ENCODE data around the gene GDPGP1.
"Not testable (repeated sequence)": the region's sequence is repeated elsewhere in the genome, so short reads cannot be mapped to it uniquely, and the experiment has no call there.

The GDPGP1 gene, protein sequence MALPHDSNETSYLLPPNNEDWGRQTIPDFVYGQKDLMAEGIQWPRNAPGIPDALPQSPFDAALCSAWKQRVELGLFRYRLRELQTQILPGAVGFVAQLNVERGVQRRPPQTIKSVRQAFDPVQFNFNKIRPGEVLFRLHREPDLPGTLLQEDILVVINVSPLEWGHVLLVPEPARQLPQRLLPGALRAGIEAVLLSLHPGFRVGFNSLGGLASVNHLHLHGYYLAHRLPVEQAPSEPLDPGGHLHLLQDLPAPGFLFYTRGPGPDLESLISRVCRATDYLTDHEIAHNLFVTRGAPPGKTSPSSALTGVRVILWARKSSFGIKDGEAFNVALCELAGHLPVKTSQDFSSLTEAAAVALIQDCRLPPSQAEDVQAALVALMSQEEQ

DNA sequence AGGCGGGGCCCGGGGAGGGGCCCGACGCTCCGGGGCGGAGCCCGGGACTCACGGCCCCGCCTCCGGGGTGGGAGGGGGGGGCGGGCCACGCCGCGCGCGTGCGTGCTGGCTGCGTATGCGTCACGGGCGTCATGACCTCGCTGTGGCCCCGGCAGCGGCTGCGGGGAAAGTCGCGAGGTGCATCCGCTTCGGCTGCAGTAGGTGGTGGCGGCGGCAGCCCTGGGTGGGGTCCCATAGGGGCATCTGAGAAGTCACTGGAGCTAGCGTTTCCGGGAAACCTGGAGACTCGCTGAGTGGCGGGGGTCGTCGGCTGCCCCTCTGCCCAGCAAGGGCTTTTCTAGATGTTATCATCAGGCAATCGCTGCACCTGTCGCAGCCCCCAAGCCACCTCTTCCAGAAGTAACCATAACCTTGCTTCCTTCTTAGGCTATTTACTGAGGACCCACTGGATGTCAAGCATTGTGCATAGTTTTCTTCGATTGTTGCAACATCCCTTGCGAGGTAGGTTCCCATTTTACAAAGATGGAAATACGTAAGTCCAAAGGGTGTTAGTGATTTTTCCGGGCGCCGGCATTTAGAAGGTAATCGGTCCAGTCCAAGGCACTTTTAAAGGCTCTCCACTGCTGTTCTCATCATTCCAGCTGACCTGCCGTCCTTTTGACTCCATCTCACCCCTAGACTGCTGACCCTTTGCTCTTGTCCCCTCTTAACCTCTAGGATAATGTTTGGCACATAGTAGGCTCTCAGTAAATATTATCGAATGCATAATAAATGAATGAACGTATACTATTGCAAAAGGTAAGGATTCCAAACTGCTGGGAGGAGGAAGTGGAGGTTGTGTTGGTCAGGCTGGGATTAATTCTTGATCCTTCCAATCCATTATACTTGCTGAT lies at the start of gene GDPGP1:
Gene GDPGP1, plus strand, starts transcription at position 114 of the 893 bp plus-strand sequence. CDS start 6,700 bp downstream, outside the sequence.
- TF ChIP-seq, protein P1, sequence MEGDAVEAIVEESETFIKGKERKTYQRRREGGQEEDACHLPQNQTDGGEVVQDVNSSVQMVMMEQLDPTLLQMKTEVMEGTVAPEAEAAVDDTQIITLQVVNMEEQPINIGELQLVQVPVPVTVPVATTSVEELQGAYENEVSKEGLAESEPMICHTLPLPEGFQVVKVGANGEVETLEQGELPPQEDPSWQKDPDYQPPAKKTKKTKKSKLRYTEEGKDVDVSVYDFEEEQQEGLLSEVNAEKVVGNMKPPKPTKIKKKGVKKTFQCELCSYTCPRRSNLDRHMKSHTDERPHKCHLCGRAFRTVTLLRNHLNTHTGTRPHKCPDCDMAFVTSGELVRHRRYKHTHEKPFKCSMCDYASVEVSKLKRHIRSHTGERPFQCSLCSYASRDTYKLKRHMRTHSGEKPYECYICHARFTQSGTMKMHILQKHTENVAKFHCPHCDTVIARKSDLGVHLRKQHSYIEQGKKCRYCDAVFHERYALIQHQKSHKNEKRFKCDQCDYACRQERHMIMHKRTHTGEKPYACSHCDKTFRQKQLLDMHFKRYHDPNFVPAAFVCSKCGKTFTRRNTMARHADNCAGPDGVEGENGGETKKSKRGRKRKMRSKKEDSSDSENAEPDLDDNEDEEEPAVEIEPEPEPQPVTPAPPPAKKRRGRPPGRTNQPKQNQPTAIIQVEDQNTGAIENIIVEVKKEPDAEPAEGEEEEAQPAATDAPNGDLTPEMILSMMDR (IDR thresholded peaks at IDR 0.05; ENCODE audit: insufficient read depth, low read depth, low read length, missing control alignments), result no peak
- DNase-seq (ENCODE audit: low read depth), result no peak
- peak within 1 kb of the TSS; percentile 74 for H3K4me3 ChIP-seq (ENCODE audit: low read length)

DNA sequence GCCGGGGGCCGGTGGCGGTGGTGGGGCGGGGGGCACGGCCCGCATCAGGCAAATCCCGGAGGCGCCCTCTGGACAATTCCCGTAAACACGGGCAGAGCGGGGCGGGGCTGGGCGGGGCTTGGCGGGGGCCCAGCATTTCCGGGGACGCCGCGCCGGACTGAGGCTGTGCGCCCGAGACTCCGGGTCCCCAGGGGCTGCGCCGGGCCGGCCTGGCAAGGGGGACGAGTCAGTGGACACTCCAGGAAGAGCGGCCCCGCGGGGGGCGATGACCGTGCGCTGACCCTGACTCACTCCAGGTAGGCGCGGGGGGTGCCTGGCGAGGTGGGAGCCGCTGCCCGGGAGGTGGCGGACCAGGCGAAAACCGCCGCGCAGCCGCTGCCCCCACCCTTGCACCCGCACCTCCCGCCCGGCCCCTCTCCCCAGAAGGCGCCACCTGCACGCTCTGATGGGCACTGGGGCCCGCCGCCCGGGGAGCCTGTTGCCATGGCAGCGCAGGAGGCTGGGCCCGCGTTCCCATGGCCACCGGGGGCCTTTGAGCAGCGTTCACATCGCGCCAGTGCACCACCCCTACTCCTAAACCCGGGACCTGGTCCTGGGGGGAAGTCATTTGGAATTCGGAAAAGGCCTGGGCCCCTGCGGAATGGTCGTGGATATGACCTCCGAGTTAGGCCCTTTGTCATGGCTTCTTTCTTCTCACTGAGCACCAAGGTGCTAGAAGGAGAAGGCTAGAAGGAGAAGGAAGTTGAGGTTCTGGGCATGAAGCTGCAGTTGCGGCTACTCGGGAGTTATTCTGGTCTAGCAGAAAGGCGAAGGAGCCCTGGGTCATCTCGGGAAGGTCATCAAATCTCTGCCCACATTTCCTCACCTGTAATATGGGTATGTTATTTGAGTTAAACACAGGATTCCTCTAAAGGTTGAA lies 49.0 kb upstream of the GDPGP1 start:
- DNase-seq (ENCODE audit: low read depth), result peak; percentile 64
- H3K4me3 ChIP-seq (ENCODE audit: low read length), result peak overlapping the region; percentile 79
- TF ChIP-seq, protein P1 (IDR thresholded peaks at IDR 0.05; ENCODE audit: insufficient read depth, low read depth, low read length, missing control alignments), result no peak

DNA sequence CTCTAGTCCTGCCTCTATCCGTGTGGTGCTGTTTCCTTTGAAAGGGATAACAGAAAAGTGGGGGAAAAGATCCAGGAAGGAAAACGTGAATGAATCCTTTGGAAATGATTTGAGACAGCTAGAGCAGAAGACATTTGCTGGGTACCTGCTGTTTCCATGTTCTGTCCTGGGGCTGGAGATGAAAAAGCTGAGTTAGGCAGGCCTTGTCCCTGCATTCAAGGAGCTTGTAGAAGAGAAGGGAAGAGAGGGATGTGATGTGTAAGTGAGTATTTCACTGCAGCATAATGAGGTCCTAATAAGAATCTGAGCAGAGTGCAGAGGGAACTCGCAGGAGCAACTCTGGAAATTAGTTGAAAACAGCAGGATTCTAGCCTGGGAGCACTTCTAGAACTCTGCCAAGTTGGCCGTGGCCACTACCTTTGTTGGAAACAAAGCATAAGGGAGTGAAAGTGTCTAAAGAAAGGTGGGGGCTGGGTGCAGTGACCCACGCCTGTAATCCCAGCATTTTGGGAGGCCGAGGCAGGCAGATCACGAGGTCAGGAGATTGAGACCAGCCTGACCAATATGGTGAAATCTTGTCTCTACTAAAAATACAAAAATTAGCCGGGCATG lies 46.6 kb upstream of the GDPGP1 start:
- no peak overlapping the region for H3K4me3 ChIP-seq (ENCODE audit: low read length)
- no peak for DNase-seq (ENCODE audit: low read depth)
- TF ChIP-seq, protein P1 (IDR thresholded peaks at IDR 0.05; ENCODE audit: insufficient read depth, low read depth, low read length, missing control alignments), result no peak

DNA sequence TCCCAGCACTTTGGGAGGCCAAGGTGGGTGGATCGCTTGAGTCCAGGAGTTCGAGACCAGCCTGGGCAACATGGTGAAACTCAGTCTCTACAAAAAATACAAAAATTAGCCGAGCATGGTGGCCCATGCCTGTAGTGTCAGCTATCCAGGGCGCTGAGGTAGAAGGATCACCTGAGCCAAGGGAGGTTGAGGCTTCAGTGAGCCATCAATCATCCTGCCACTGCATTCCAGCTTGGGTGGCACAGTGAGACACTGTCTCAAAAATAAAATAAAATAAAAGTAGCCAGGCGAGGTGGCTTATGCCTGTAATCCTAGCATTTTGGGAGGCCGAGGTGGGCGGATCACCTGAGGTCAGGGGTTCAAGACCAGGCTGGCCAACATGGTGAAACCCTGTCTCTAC lies 45.9 kb upstream of the GDPGP1 start:
- H3K4me3 ChIP-seq (ENCODE audit: low read length); DNase-seq (ENCODE audit: low read depth): not testable (repeated sequence)

DNA sequence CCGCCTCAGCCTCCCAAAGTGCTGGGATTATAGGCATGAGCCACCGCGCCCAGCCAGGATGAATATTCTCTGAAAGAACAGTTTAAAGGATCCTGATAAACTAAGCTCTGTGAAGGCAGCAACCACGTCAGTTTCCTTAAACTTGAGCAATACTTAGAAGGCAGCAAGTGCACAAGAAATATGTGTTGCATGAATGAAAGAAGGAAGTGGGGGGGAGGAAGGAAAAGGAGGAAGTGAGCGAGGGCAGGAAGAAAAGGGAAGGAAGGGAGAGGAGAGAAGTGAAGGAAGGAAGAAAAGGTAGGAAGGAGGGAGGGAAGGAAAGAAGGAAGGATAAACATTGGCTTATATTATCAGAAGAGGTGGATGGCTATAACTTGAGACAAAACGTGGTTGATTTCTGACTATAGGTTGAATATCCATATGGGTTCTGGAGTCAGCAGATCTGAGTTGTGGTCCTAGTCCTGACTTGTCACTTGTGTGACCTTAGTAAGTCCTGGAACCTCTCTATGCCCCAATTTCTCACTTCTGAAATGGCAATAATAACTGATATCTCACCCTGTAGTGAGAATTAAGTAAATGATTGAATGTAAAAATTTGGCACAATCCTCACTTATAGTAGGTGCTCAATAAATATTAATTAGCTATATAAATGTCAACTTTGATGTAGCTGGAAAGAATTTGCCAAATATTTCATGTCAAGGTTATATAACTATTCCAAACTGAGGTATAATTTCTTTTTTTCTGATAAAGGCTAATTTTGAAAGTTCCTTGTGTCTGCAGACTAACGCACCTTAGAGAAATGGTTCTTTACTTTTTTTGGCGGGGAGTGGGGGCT lies 44.9 kb upstream of the GDPGP1 start:
- H3K4me3 ChIP-seq (ENCODE audit: low read length), result no peak overlapping the region
- TF ChIP-seq, protein P1 (IDR thresholded peaks at IDR 0.05; ENCODE audit: insufficient read depth, low read depth, low read length, missing control alignments), result no peak
- DNase-seq (ENCODE audit: low read depth), result peak; percentile 45

DNA sequence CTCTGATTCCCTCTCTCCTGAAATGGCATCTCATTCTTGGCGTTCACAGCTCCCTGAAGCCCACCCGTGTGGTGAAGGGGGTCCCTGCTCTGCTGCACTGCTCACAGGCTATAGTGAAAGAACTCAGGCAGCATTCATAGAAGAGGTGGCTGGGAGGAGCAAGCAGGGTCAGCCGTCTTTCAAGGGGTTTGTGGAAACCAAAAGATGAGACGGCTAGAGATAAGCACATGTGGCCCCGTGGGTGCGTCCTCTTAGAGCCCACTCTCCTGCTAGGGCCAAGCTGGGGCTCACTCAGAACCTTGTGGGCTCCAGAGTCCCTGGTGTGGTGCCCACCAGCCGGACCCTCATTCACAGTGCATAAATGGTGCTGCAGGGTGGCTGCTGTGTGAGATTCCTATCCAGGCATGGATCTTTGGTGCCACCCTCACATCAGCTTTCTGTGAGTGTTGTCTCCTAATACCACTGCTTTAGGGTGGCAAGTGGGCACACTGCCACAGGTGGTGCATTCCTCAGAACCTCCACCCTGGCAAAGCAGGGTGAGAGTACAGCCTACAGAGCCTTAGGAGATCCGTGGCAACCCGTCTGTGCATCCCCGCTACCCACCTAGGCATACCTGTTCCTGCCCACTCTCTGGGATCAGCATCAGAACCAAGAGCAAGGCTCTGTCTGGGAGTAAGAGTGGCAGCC lies 44.1 kb upstream of the GDPGP1 start:
- H3K4me3 ChIP-seq (ENCODE audit: low read length), result no peak overlapping the region
- no peak for DNase-seq (ENCODE audit: low read depth)
- TF ChIP-seq, protein P1 (IDR thresholded peaks at IDR 0.05; ENCODE audit: insufficient read depth, low read depth, low read length, missing control alignments), result no peak
